ENCODE measurements around the gene NR2E3.

Gene NR2E3

DNA sequence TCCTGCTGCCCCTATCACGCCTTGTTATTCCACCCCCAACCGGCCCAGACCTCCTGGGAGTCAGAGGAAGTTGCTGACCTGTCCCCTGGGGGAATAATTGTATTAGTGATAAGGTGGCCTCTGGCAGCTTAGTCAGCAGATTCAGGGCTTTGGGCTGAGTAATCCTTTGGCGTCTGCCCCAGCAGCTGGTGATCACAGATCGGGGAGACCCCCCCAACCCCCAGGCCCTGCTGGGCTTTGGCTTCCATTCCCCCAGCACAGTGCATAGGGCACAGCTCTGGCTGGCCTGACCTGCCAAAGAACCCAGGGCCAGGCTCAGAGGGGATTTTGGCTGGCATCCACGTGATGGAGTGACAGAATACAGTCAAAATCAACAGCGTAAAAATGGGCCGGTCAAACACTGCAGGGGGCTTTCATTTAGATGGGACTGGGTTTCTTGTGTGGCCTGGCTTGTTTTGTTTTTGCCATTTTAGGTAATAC lies 3.9 kb upstream of the NR2E3 start:
- DNase-seq (ENCODE audit: low read depth, low spot score), result no peak
- no CpG with 5 or more reads among the region's 7 CpGs for WGBS (ENCODE audit: insufficient coverage, insufficient read length)
- Histone ChIP-seq H3K4me1 (ENCODE audit: control insufficient read depth, insufficient read depth, low read length) (peaks cover 11% of the 10 kb centered on the region; the same call in 1 of the 2 replicates), H3K27ac (ENCODE audit: low read length) (no peak overlapping the region), H3K27me3 (ENCODE audit: control insufficient read depth, insufficient read depth, low read length) (no peaks in the 10 kb centered on the region), H3K4me3 (ENCODE audit: low read length) (no peak overlapping the region), H3K9me3 (ENCODE audit: control insufficient read depth, insufficient read depth, low read length) (no peaks in the 10 kb centered on the region), H3K36me3 (ENCODE audit: control insufficient read depth, insufficient read depth, low read length) (no peaks in the 10 kb centered on the region)

DNA sequence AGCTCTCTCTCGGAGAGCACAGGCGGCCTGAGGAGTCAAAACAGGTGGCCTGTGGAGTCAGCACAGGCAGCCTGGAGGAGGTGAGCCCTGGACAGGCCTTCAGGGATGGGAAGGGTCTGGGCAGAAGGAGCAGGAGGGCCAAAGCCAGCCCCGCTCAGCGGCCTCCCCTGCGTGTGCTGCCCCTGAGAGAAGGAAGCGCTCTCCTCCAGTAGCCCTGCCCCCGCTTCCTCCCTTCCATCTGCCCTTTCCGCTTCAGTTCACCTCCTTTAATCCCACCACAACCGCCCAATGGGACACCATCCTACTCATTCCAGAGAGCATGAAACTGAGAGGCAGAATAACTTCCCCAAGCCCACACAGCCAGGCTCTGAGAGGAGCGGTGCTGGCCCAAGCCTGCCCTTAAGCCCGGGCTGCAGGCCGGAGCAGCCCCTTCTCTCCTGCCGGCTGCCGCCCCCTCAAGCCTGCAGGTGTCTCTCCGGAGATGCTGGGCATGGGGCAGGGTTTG lies 3.2 kb upstream of the NR2E3 start:
- no peak for DNase-seq (ENCODE audit: low read depth, low spot score)
- no peaks in the 10 kb centered on the region for H3K9me3 ChIP-seq (ENCODE audit: control insufficient read depth, insufficient read depth, low read length)
- H3K4me3 ChIP-seq (ENCODE audit: low read length), result peak overlapping the region; percentile 4; the same call in 1 of the 2 replicates
- no peak overlapping the region for H3K27ac ChIP-seq (ENCODE audit: low read length)
- peaks cover 11% of the 10 kb centered on the region; the same call in 1 of the 2 replicates for H3K4me1 ChIP-seq (ENCODE audit: control insufficient read depth, insufficient read depth, low read length)
- no peaks in the 10 kb centered on the region for H3K36me3 ChIP-seq (ENCODE audit: control insufficient read depth, insufficient read depth, low read length)
- WGBS (ENCODE audit: insufficient coverage, insufficient read length), result no CpG with 5 or more reads among the region's 15 CpGs
- H3K27me3 ChIP-seq (ENCODE audit: control insufficient read depth, insufficient read depth, low read length), result no peaks in the 10 kb centered on the region

DNA sequence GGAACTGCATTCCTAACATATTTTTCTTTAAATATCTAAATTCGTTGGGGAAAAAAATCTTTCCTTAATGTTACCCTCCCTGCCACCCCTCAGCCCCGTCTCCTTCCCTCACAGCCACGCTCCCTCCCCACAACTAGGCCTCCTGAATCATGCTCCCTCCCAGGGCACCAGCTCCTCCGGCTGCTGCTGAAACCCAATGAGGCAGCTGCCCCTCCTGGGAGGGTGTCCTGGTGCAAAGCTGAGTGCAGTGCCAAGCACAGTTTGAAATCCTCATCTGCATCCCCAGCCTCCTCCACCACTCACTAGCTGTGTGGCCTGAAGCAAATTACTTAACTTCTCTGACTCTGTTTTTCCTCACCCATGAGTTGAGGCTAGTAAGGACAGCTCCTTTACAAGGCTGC lies 2.7 kb upstream of the NR2E3 start:
- Histone ChIP-seq H3K36me3 (ENCODE audit: control insufficient read depth, insufficient read depth, low read length) (no peaks in the 10 kb centered on the region), H3K27ac (ENCODE audit: low read length) (no peak overlapping the region), H3K4me3 (ENCODE audit: low read length) (no peak overlapping the region), H3K9me3 (ENCODE audit: control insufficient read depth, insufficient read depth, low read length) (no peaks in the 10 kb centered on the region), H3K4me1 (ENCODE audit: control insufficient read depth, insufficient read depth, low read length) (peaks cover 11% of the 10 kb centered on the region), H3K27me3 (ENCODE audit: control insufficient read depth, insufficient read depth, low read length) (no peaks in the 10 kb centered on the region)
- DNase-seq (ENCODE audit: low read depth, low spot score), result no peak
- no CpG with 5 or more reads among the region's 4 CpGs for WGBS (ENCODE audit: insufficient coverage, insufficient read length)

DNA sequence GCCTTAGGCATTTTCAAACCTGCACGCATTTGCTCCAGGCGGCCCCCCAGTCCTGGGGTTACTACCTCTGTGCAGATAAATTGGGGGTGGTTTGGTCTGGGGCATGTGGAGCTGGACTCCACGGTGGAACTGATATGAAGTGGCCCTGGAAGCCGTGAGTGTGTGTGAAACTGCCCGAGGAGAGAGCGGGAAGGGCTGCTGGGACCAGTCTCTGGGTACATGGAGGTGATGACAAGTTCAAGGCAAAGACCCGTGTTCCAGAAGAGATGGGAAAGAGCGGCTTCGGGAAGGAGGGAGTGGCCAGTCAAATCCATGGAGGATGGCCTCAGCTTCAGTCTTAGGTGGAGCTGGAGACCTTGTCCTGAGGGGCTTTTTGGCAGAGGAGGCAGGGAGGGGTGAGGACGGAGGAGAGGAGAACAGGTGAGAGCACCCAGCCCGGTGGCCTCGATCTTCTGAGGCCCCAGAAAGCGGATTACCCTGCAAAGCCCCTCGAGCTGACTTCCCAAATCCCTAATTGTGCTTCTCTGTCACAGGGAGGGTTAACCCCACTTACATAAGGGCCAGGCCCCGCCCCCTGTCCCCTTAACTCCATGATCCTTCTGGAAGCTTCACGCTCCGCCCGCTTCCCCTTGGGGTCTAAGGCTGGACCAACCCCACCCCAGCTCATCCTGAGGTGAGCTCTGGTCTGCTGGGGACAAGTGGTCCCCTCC lies 1.9 kb upstream of the NR2E3 start:
- no peaks in the 10 kb centered on the region for H3K36me3 ChIP-seq (ENCODE audit: control insufficient read depth, insufficient read depth, low read length)
- H3K9me3 ChIP-seq (ENCODE audit: control insufficient read depth, insufficient read depth, low read length), result no peaks in the 10 kb centered on the region
- no peaks in the 10 kb centered on the region for H3K27me3 ChIP-seq (ENCODE audit: control insufficient read depth, insufficient read depth, low read length)
- DNase-seq (ENCODE audit: low read depth, low spot score), result no peak
- H3K27ac ChIP-seq (ENCODE audit: low read length), result no peak overlapping the region
- no CpG with 5 or more reads among the region's 18 CpGs for WGBS (ENCODE audit: insufficient coverage, insufficient read length)
- H3K4me3 ChIP-seq (ENCODE audit: low read length), result no peak overlapping the region
- H3K4me1 ChIP-seq (ENCODE audit: control insufficient read depth, insufficient read depth, low read length), result peaks cover 11% of the 10 kb centered on the region

DNA sequence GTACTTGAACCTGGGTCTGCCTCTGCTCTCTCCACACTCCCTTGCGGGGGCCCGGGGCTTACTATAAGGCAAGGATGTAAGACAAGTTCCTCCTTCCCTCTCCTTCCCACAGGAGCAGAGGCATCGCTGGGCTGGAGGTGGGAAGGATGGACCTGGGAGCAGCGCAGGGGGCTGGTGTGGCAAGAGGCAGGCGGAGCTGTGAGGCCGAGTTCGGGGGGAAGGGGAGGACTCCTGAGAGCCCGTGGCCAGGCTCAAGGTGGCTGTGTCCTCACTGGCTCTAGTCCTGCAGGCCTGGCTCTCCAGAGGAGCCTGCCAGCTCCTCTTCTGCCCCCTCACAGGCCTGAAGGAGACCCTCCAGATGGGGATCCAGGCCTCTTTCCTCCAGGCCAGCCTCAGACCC lies 1.0 kb upstream of the NR2E3 start:
- no peaks in the 10 kb centered on the region for H3K36me3 ChIP-seq (ENCODE audit: control insufficient read depth, insufficient read depth, low read length)
- H3K27me3 ChIP-seq (ENCODE audit: control insufficient read depth, insufficient read depth, low read length), result no peaks in the 10 kb centered on the region
- WGBS (ENCODE audit: insufficient coverage, insufficient read length), result no CpG with 5 or more reads among the region's 8 CpGs
- no peak overlapping the region for H3K27ac ChIP-seq (ENCODE audit: low read length)
- H3K4me1 ChIP-seq (ENCODE audit: control insufficient read depth, insufficient read depth, low read length), result peaks cover 11% of the 10 kb centered on the region
- H3K9me3 ChIP-seq (ENCODE audit: control insufficient read depth, insufficient read depth, low read length), result no peaks in the 10 kb centered on the region
- H3K4me3 ChIP-seq (ENCODE audit: low read length), result no peak overlapping the region
- DNase-seq (ENCODE audit: low read depth, low spot score), result no peak

DNA sequence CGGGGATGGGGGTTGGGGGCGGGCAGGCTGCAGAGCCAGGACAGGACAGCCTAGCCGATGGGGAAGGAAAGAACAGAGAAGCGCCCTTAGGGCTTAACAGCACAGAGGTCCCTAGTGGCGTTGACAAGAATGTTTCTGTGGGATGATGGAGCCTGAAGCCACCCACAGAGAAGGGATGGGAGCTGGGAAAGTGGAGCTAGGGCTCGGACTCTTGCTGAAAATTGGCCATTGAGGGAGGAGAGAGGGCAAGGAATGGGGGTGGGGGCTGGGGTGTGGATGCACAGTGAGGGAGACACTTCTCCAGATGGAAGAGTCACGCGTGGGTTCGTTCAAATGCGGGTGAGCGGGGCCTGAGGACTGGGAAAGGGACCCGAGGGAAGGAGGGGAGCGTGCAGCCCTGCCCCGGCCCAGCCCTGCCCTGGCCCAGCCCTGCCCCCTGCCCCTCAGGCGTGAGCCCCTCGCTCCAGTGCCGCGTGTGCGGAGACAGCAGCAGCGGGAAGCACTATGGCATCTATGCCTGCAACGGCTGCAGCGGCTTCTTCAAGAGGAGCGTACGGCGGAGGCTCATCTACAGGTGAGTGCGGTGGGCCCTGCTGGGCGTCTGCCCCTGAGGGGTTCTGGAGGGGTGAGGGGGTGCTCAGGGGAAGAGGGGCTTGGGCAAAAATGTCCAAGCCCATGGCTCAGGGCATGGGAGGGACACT lies 832 bp downstream of the NR2E3 start:
- no CpG with 5 or more reads among the region's 27 CpGs for WGBS (ENCODE audit: insufficient coverage, insufficient read length)
- DNase-seq (ENCODE audit: low read depth, low spot score), result no peak
- no peak overlapping the region for H3K27ac ChIP-seq (ENCODE audit: low read length)
- H3K9me3 ChIP-seq (ENCODE audit: control insufficient read depth, insufficient read depth, low read length), result no peaks in the 10 kb centered on the region
- no peaks in the 10 kb centered on the region for H3K27me3 ChIP-seq (ENCODE audit: control insufficient read depth, insufficient read depth, low read length)
- H3K36me3 ChIP-seq (ENCODE audit: control insufficient read depth, insufficient read depth, low read length), result no peaks in the 10 kb centered on the region
- no peak overlapping the region for H3K4me3 ChIP-seq (ENCODE audit: low read length)
- peaks cover 11% of the 10 kb centered on the region for H3K4me1 ChIP-seq (ENCODE audit: control insufficient read depth, insufficient read depth, low read length)

DNA sequence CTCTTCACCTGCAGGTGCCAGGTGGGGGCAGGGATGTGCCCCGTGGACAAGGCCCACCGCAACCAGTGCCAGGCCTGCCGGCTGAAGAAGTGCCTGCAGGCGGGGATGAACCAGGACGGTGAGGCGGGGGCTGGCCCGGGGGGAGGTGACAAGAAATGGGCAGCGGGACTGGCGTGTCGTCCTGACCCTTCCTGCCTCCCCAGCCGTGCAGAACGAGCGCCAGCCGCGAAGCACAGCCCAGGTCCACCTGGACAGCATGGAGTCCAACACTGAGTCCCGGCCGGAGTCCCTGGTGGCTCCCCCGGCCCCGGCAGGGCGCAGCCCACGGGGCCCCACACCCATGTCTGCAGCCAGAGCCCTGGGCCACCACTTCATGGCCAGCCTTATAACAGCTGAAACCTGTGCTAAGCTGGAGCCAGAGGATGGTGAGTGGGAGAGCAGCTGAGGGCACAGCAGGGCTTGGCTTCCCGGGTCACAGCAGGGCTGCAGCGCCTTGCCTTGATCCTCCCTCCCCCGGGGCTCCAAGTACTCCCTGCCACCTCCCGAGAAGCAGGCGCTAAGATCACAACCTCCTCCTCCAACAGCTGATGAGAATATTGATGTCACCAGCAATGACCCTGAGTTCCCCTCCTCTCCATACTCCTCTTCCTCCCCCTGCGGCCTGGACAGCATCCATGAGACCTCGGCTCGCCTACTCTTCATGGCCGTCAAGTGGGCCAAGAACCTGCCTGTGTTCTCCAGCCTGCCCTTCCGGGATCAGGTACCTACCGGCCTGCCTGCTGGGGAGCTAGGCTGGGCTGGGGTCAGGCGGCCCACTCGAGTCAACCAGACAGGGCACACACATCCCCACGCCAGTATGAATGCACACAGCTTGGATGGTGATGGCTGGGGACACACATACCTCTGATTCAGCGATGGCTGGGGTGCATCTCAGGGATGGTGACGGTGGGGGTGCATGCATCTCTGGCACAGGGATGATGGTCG lies 1.7 kb downstream of the NR2E3 start:
- Histone ChIP-seq H3K4me1 (ENCODE audit: control insufficient read depth, insufficient read depth, low read length) (peaks cover 8% of the 10 kb centered on the region), H3K4me3 (ENCODE audit: low read length) (no peak overlapping the region), H3K27ac (ENCODE audit: low read length) (no peak overlapping the region), H3K9me3 (ENCODE audit: control insufficient read depth, insufficient read depth, low read length) (no peaks in the 10 kb centered on the region), H3K36me3 (ENCODE audit: control insufficient read depth, insufficient read depth, low read length) (no peaks in the 10 kb centered on the region), H3K27me3 (ENCODE audit: control insufficient read depth, insufficient read depth, low read length) (no peaks in the 10 kb centered on the region)
- DNase-seq (ENCODE audit: low read depth, low spot score), result no peak
- no CpG with 5 or more reads among the region's 38 CpGs for WGBS (ENCODE audit: insufficient coverage, insufficient read length)

DNA sequence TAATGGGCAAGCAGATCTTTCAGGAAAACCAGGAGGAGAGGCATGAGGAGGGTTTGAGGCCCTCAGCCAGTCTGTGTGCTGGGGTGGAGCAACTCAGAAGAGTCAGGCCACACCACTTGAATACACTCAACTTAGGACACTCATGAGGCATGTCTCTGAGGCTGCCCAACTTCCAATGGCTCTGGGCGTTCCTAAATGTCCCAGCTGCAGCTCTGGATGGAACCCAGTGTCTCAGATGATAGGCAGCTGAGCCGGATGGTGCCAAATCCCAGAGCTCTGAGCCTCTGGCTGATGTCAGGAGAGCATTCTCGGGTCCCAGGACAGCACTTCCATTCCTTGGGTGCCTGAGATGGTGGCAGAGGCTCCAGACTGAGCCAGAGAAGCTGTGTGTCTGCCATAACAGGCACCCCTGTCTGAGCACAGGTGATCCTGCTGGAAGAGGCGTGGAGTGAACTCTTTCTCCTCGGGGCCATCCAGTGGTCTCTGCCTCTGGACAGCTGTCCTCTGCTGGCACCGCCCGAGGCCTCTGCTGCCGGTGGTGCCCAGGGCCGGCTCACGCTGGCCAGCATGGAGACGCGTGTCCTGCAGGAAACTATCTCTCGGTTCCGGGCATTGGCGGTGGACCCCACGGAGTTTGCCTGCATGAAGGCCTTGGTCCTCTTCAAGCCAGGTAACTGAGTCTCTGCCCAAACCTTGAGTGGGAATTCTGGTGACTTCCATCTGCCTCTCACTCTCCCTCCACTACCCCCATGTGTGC lies 2.8 kb downstream of the NR2E3 start:
- Histone ChIP-seq H3K27me3 (ENCODE audit: control insufficient read depth, insufficient read depth, low read length) (no peaks in the 10 kb centered on the region), H3K4me1 (ENCODE audit: control insufficient read depth, insufficient read depth, low read length) (peaks cover 3% of the 10 kb centered on the region; the same call in 1 of the 2 replicates), H3K9me3 (ENCODE audit: control insufficient read depth, insufficient read depth, low read length) (no peaks in the 10 kb centered on the region), H3K36me3 (ENCODE audit: control insufficient read depth, insufficient read depth, low read length) (no peaks in the 10 kb centered on the region), H3K4me3 (ENCODE audit: low read length) (no peak overlapping the region), H3K27ac (ENCODE audit: low read length) (no peak overlapping the region)
- no CpG with 5 or more reads among the region's 16 CpGs for WGBS (ENCODE audit: insufficient coverage, insufficient read length)
- DNase-seq (ENCODE audit: low read depth, low spot score), result no peak

DNA sequence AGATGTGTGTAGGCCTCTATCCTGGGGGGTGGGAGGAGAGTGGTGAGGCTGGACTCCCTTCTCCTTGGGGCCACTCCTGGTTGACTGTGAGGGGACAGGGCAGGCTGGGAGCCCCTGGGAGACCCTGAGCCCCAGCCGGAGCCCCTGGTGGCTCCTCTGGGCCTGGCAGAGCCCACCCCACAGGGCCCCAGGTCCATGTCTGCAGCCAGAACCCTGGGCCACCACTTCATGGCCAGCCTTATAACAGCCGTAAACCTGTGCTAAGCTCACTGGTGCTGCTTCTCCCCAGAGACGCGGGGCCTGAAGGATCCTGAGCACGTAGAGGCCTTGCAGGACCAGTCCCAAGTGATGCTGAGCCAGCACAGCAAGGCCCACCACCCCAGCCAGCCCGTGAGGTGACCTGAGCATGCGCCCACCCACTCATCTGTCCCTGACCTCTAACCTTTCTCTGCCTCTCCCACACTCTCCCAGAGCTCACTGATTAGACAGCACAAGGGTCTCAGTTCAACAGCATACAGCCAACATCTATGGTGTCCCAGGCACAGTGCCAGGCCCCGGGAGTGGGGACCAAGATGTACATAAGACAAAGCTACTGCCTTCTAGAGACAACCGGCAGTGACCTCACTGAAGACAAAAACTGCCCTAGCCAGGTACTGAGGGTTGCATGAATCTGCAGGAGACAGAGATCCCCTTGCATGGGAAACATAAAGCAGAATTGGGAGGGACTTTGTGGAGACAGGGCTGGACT lies 3.5 kb downstream of the NR2E3 start:
- no peak for DNase-seq (ENCODE audit: low read depth, low spot score)
- no CpG with 5 or more reads among the region's 9 CpGs for WGBS (ENCODE audit: insufficient coverage, insufficient read length)
- Histone ChIP-seq H3K9me3 (ENCODE audit: control insufficient read depth, insufficient read depth, low read length) (no peaks in the 10 kb centered on the region), H3K36me3 (ENCODE audit: control insufficient read depth, insufficient read depth, low read length) (no peaks in the 10 kb centered on the region), H3K4me3 (ENCODE audit: low read length) (no peak overlapping the region), H3K27ac (ENCODE audit: low read length) (no peak overlapping the region), H3K4me1 (ENCODE audit: control insufficient read depth, insufficient read depth, low read length) (peaks cover 2% of the 10 kb centered on the region; the same call in 1 of the 2 replicates), H3K27me3 (ENCODE audit: control insufficient read depth, insufficient read depth, low read length) (no peaks in the 10 kb centered on the region)
